GM11168 (cell line): Measurements from ENCODE around the gene IGF2BP2.
"Not testable (repeated sequence)": the region's sequence is repeated elsewhere in the genome, so short reads cannot be mapped to it uniquely, and the experiment has no call there.

Source experiments
- in situ Hi-C: fragments of 300-500 bp; cut with MboI; formaldehyde crosslinking; loops from one replicate; pipeline ENCODE4 v1.12.0; 2022; ENCODE audit warnings: low sequenced_read_pairs; ENCODE audit not compliant: unreplicated experiment

IGF2BP2 gene

DNA sequence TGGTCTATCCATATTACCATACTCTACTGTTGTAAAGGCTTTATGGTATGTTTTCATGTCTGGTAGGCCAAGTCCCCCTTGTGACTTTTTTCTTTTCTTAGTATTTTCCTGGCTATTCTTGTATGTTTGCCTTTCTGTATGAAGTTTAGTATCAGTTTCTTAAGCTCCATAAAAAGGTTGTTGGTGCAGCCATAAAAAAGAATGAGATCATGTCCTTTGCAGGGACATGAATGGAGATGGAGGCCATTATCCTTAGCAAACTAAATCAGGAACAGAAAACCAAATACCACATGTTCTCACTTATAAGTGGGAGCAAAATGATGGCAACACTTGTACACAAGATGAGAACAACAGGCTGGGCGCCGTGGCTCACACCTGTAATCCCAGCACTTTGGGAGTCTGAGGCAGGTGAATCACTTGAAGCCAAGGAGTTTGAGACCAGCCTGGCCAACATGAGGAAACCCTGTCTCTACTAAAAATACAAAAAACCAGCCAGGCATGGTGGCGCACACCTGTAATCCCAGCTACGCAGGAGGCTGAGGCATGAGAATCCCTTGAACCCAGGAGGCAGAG, 13.7 kb upstream of the IGF2BP2 start:
- in situ Hi-C loops: not testable (repeated sequence)

DNA sequence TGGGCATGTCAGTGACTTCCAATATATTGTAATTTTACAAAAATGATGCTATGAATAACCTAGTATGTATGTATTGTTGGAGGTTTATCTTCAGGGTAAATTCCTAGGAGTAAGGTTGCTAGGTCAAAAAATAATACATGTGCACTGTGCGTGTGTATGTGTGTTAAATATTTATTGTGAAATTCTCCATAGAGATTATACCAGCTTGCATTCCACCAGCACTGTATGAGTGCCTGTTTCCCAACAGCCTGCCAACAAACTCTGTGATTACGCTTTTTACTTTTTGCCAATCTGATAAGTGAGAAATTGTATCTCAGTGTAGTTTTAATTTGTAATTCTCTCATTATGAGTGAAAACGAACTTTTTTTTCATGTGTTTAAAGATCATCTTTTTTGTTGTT, 12.6 kb upstream of the IGF2BP2 start:
- in situ Hi-C loops: no loop called here

DNA sequence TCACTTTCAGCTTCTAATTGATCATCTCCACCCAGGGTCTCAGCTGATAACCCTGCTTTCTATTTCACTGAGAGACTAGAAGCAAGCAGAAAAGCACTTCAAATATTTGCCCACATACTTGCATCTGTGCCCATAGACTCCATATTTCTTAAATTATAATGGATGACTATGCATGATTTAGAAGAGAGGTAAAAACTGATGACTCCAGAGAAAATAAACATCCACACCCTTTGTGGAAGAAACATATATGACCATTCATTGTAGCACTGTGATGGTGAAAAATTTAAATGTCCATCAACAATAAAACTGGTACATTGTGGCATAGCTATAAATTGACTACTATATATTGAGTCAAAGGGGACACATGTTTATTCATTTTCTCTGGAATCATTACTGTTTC, 7.1 kb upstream of the IGF2BP2 start:
- in situ Hi-C loops: no loop called here

DNA sequence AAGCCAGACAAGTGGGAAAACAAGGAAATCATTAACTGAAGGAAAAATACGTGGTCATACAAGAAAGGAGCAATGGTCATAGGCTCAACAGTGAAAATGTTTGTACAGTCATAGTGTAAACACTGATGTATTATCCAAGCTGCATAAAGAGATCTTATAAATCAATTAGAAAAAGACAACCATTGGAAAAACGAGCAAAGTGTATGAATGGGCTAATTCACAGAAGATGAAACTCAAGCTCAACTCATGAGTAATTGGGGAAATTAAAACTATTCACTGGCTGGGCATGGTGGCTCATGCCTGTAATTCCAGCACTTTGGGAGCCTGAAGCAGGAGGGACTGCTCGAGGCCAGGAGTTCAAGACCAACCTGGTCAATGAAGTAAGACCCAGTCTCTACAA, 6.4 kb upstream of the IGF2BP2 start:
- in situ Hi-C loops: no loop called here

DNA sequence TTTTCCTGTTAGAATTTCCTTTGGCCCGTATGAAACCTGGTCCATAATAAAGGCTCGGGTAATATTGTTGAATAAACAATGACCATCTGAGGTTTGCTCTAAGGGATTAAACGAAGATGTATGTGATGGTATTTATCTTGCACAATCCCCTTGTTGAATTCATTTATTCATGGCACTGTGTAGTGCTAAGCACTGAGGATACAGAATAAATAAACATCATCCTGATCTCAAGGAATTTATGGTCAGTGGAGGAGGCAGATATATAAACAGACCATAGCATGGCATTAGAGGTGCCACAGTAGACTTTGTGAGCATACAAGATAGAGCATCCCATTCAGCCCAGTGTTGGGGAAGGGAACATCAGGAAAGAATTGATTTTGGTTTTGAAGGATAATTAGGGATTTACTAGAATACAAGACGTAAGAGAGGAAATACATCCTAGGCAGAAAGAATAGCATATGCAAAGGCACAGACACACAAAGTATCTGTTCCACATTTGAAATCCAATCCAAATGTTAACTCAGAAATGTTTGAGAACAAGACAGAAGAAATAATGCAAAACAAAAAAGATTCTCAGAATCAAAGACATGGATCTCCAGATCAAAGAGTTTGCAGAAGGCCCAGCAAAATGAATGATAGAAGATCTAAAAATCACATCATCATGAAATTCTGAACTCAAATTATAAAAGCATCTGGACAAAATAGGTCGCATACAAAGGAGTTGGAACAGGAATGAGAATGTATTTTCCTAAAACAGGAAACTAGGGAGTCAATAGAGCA, 5.4 kb upstream of the IGF2BP2 start:
- in situ Hi-C loops: no loop called here

DNA sequence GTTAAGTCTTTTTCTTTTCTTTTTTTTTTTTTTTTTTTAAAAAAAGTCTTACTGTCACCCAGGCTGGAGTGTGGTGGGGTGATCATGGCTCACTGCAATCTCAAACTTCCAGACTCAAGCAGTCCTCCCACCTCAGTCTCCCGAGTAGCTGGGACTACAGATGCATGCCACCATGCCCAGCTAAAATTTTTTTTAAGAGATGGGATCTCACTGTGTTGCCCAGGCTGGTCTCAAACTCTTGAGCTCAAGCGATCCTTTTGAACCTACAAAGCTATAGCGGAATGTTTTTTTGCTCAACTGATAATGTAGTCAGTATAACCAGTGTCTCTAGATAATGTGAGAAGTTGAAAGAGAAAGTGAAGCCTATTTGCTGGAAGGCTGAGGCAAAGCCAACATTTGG, 3.9 kb upstream of the IGF2BP2 start:
- in situ Hi-C loops: no loop called here

DNA sequence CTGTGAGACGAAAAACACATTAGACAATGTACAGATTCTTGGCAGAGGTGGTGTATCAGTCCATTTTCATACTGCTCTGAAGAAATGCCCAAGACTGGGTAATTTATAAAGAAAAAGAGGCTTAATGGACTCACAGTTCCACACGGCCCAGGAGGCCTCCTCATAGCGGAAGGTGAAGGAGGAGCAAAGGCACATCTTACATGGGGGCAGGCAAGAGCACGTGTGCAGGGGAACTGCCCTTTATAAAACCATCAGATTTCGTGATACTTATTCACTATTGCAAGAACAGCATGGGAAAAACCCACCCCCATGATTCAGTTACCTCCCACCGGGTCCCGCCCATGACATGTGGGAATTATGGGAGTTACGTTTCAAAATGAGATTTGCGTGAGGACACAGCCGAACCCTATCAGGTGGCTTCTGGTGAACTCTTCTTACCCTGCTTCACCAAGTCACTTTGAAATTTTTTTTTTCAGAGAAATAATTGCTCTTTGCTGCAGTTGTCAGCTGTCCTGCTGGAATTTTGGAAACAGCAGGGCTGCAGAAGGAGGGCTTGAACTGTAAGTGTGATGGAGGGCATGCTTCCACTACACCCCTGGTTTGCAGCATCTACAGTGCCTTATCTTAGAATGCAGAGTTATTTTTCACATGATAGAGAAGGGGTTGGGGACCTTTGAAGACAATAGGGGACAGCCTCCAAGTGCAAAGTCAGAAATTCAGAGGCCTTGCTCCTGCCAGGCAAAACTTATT, 2.9 kb upstream of the IGF2BP2 start:
- in situ Hi-C loops: no loop called here

DNA sequence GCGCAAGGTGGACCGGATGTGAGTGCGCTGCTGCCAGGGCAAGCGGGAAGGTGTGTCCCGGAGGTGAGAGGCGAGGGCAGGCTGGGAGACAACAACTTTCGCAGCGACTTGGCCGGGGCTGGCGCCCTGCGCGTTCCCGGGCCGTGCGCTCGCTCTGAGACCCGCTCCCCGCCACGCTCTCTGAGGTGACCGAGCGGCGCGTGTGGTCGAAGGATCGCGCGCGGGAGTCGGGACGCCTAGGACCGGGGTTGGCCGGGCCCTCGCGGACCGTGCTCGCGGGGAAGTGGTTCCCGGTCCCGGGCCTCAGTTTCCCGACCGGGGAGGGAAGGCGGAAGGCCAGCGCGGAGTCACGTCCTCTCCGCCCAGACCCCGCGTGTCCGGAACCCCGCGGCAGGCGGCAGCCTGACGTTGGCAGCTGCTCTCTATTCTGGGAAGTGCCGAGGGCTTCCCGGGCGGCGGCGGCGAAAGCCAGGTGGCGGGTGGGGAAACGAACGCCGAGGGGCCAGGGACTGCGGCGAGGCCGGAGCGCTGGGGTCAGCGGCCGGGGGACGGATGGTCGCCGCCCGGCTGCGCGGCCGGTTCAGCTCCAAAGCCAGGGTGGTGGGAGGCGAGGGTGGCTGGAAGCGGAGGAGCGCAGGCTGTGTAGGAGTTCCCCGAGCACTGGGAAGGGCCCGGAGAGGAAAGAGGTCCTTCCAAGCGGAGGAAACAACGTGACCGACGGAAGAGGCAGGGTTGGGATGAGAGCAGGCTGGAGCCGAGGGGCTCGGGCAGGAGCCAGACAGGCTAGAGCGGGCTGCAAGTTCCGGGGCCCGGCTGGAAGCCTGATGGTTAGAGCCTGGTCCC, 1.0 kb upstream of the IGF2BP2 start:
- in situ Hi-C loops: no loop called here

DNA sequence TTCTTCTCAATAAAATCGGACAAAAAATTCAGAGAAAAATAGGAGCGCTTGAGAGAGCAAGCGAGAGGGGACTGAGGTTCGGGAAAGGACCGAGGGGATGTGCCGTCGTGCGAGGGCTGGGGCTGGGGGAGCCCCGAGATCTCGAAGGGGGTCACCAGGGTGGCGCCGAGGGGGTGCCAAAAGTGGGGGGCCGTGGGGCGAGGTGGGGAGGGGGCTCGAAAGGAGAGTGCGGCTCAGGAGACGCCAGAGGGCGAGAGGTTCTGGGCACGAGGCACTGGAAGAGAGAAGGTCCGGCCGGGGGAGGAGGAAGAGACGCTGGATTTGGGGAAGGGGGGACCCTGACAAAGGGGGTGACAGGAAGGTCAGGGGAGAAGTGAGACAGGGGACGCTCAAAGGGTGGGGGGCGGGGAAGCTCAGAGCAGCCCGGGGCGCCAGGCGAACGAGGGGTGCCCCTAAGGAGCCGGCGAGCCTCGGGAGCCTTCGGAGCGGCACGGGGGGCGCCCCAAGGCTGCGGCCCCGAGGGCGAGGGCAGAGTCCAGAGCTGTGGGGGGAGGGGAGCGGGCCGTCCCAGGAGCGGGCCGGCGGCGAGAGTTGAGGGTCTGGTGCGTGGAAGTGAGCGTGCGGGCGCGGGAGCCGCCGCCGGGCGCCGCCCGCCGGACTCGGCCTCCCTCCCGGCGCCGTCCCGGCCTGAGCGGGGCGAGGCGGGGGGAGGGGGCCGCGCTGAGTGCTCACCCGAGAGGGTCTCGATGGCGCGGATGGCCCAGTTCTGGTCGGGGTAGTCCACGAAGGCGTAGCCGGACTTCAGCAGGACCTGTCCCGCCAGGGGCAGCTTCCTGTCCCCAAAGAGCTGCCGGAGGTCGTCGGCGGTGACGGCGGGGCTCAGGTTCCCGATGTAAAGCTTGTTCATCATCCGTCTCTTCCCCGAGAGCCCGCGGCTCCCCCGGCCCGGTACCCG, 514 bp downstream of the IGF2BP2 start:
- in situ Hi-C loops: no loop called here

DNA sequence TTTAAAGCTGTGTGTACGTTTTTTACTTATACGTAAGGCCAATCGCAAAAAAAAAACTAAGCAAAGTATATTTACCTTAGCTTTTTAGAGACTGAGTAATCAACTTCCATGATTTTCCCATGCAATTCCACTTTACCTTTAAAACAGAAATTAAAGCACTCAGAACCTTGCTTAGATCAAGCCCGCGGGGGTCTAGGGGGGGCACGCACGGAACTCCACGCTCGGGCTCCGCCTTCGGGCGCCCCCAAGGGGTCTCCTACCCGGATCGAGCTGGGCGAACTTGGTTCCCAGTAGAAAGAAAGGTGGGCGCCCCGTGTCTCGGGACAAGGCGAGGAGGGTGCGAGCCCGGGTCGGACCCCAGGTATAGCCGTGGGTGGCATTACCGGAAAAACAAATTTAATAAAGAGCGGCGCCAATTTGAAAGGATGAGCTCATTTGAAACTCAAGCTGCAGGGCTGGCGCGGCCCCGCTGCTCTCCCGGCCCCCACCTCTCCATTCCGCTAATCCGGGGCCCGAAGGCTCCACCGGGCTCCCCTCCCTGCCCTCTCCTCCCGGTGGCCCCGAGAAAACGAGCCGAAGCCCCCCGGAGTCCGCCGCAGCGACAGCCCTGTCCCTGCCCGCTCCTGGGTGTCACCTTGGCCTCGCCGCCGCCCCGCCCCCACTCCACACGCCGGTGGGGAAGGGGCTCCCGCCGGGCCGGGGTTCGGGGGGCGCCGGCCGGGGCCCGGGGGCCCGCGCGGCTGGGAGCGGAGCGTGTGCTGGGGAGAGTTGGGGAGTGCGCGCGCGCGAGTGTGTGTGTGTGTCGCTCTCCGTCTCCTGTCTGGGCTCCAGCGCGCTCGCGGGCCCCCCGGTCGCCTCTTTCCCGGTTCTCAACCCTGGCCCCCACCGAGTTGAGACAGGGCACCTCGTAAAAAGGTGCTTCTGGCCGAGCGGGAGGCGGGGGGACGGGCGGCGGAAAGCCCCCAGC, 1.5 kb downstream of the IGF2BP2 start:
- in situ Hi-C loops: no loop called here

DNA sequence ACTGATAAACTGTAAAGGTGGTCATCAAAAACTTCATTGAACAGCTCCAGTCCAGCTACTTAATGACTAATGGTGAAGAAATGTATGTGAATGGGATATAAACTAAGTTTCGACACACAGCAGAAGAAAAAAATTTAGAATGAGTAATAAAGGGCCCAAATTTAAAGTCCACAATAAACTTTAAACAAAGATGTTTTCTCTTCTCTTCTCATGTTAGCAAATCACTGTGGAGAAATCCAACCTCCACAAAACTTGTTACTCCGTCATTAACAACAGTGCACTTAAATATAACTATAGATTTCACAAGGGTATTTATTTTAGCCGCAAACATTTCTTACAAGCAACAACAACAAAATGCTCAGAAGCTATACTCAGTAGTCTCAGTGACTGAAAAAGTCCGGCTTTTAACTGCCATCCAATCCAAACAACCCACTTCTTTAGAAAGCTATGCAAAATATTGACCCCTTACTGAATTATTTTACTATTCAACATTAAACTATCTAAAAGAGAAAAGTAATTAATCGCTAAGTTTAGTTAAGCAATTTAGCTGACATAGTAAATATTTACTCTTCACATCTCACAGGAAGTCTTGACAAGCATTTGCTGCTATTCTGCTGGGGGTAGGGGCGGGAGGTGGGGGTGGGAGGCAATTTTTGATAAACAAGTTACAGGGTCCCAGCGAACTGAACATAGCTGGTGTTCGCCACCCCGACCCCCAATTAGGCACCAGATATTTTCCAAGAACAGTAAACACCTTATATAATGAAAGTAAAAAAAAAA, 2.4 kb downstream of the IGF2BP2 start:
- in situ Hi-C loops: no loop called here

DNA sequence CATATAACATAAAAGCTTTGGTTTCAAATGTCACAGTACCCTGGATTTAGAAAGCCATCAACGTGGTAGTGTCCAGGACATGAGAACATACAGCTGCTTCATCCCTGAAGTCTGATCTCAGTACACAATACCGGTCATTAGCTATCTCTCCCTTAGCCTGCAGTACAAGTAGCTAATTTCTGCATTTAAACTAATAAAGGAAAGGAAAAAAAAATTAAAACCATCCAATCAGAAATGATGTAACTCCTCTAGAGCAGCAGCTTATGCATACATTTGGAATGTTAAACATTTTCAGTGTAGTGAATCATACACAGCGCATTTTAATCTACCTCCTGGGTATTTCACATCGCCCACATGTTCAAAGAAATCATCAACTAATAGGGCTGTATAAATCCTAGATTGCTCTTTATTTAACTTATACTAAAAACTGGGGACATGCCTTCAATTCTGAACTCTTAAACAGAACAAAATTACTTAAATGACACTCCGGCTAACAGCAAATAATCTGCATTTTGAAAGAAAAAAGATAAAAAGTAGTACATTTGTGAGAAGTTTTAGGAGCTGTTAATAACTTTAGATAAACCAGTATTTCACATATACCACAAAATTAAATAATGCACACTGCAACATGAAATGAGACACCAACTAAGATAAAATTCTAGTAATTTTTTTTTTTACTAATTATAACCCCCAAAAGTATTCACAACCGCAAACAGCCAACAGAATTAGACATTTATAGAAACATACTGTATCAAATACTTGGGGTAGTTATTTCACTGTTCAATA, 3.7 kb downstream of the IGF2BP2 start:
- in situ Hi-C loops: no loop called here

DNA sequence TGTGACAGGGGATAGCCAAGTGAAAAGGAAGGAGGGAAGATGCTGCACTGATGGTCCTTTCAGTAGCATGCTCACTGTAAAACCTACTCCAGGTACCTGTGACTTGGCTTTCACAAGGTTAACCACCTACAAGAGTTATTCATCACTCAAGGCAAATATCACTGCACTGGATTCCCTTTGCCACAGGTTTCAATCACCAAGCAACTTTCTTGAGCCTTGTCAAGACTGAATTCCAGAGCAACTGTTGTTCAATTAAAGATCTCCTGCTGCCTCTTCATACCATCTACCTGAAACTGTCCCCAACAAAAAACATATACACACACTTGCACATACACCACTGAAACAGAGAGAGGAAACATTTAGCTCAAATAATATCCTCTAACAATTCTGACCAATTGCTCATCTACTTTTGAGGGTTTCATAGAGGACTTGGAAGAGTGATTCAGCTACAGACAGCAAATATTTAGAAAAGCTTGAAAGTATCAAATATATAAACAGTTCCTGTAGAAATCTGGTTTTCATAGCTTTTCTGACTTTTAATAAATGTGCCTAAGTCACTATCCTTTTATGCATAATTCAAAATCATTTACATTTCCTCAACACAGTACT, 6.5 kb downstream of the IGF2BP2 start:
- in situ Hi-C loops: no loop called here

DNA sequence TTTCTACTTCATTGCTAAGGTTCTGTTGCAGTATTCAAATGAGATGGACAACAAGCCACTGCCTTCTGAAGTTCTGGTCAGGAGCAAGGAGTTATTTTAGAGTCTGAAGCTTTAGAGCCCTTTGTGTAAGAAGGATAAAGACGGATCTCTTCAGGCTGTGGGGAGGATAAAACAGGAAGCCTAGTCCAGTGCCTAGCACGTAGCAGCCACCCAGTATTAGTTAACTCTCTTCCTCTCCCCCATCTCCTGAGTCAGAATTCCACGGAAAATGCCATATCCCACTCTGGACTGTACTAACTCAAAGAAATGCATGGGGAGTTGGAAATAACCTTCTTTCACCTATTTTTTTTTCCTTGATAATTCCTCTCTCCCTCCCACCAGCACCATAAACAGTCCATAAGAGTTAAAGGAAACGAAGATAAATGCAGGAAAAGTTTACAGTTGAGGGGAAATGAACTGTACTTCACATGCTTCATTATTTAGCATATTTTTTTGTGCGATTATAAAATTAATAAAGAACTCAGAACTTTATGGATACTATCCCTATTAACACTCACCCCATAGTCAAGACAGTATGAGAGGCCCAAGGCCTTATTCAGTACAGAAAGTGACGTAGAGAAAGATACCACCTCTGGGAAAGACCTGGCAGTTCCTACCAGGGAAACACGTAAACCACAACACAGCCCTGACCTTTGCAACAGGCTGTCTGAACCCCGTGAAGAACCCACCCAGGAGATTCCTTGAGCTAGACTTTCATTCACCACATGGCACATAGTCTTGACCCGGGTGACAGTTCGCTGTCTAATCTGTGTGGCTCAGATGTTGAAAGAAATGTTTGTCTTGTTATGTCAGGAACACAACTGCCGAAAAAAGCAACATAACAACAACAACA, 9.2 kb downstream of the IGF2BP2 start:
- in situ Hi-C loops: no loop called here

DNA sequence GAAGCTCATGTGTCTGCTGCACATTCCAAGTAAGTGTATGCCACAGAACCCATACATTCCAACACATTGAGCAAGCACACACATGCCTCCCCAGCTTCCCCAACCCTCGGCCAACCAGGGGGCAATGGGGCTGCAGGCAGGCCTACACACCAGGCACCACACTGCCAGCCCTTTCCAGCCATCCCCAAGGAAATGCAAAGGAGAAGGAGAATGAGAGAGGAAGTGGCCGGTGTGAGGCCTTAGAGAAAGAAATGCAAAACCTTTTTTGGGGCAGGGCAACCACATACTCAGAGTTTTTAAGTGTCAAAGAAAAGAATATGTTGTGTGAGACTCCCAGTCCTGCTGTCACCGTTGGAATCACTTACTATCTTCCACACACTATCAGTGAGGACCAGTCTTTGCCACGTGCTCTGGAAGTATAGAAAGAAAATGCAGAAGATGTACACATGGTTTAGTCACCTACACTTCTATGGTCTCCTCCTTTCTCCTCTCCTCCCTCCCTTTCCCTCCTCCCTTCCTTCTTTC, 11.1 kb downstream of the IGF2BP2 start:
- in situ Hi-C loops: no loop called here
